ENCODE results near the gene KEAP1.

DNA sequence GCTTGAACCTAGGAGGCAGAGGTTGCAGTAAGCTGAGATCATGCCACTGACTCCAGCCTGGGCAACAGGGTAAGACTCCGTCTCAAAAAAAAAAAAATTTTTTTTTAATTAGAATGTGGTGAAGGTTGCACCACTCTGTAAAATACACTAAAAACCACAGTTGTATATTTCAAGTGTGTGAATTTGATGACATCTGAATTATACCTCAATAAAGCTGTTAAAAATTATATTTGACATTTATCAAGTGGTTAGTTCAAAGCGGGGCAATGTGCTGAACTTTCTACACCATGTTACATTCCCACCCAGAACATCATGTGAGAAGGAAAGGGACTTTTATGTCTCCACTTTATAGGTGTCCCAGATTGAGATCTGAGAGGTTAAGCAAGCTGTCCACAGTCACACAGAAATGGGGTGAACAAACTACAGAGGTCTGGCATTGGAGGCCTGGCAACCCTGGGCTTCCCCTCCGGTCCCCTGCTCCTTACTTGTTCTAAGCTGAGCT is 20.0 kb upstream of the KEAP1 start:
- TF ChIP-seq EP300 (IDR thresholded peaks at IDR 0.05; ENCODE audit: low read length), result no peak
- no peak for TF ChIP-seq GABPA (tag; conservative IDR thresholded peaks at IDR 0.05; ENCODE audit: low read depth)

Measured in K562 (cell line).